Activated CD8-positive, alpha-beta memory T cell treated with anti-CD3 and anti-CD28 coated beads, Interleukin-2, amount 50 U/mL, for 24 hours (primary cell): ENCODE data around the gene PFAS.
"Not testable (repeated sequence)": the region's sequence is repeated elsewhere in the genome, so short reads cannot be mapped to it uniquely, and the experiment has no call there.

Experiments
- DNase-seq: peaks from one replicate; pipeline ENCODE4 v3.0.0-alpha.2; 2020; ENCODE audit errors: extremely low read depth

The PFAS gene, protein sequence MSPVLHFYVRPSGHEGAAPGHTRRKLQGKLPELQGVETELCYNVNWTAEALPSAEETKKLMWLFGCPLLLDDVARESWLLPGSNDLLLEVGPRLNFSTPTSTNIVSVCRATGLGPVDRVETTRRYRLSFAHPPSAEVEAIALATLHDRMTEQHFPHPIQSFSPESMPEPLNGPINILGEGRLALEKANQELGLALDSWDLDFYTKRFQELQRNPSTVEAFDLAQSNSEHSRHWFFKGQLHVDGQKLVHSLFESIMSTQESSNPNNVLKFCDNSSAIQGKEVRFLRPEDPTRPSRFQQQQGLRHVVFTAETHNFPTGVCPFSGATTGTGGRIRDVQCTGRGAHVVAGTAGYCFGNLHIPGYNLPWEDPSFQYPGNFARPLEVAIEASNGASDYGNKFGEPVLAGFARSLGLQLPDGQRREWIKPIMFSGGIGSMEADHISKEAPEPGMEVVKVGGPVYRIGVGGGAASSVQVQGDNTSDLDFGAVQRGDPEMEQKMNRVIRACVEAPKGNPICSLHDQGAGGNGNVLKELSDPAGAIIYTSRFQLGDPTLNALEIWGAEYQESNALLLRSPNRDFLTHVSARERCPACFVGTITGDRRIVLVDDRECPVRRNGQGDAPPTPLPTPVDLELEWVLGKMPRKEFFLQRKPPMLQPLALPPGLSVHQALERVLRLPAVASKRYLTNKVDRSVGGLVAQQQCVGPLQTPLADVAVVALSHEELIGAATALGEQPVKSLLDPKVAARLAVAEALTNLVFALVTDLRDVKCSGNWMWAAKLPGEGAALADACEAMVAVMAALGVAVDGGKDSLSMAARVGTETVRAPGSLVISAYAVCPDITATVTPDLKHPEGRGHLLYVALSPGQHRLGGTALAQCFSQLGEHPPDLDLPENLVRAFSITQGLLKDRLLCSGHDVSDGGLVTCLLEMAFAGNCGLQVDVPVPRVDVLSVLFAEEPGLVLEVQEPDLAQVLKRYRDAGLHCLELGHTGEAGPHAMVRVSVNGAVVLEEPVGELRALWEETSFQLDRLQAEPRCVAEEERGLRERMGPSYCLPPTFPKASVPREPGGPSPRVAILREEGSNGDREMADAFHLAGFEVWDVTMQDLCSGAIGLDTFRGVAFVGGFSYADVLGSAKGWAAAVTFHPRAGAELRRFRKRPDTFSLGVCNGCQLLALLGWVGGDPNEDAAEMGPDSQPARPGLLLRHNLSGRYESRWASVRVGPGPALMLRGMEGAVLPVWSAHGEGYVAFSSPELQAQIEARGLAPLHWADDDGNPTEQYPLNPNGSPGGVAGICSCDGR (N-terminal part only)

DNA sequence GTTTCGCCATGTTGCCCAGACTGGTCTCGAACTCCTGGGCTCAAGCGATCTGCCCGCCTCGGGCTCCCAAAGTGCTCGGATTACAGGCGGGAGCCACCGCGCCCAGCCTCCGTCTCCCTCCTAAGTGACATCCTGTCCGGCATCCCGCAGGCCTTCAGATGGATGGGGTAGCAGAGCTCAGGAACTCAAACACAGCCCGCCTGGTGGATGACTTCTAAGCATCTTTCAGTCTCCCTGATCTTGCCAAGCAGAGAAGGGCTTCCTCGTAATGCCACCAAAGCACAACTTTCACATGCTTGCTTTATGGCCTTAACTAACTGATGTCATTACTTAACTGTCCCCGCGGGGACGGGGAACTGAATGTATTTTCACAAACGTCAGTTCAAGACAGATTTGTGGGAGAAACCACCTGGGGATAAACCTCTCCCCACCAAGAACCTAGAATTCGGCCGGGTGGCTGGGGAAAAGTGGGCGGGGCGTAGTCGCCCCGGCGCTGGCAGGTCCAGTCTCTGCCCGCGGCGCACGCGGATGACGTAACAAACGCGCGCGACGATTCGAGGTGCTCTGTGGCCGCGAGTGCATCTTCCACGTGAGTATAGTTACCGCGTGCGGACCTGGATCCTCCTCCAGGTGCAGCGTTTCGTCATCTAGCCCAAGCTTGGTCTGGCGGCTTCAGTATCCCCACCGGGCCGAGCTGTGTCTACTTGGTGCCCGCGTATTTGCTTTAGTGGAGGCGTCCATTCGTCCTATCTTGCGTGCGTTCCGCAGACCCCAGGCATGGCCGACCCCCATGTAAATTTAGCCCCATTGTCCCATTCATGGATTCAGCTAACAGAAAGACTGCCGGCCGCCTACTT lies at the start of gene PFAS:
TSS of gene PFAS (plus strand) at position 539 of the 857 bp plus-strand sequence. CDS start 4,649 bp downstream, outside the sequence.
- peak; percentile 87 for DNase-seq

DNA sequence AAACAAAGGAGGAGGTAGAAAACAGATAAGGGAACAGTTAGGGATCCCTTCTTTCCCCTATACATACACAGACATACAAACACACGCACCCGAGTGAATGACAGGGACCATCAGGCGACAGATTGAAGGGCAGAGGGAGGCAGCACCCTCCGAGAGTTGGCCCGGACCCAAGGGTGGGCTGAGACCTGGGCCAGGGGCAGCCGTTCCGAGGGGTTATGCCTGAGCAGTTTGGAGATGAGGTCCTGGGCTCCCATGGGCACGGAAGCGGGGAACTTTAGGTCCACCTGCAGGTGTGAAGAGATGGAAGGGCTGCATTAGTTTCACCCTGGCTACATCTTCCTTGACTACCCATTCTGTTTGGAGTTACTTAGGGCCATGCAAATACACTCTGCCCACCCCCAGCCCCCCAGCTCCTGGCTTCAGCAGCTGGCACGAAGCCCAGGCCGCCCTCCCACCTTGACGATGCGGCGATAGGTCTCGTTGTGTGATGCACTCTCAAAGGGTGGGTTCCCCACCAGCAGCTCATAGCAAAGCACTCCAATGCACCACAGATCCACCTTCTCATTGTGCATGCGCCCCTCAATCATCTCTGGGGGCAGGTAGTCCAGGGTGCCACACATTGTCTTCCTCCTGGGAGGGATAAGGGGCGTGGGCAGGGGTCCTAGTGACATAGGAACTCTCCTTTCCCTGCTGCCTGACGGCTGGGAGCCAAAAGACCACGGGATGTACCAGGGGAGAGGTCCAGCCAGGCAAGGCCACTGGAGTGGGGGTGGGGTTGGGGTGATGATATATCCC lies 44.1 kb upstream of the PFAS start:
- DNase-seq, result no peak

DNA sequence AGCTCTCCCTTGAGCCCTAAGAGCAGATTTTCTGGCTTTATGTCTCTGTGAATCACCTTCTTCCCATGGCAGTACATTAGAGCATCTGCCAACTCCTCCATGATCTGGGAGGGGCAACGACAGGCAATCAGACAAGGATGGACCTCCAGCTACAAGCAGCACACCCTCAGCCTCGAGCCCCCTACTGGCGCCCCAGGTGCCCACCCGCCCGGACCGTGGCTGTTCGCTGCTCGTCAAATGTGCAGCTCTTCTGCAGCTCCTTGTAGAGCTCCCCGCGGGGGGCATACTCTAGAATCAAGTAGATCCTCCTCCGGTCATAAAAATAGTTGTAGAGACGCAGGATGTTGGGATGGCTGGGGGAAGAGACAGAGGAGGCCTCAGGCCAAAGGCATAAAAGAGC lies 42.6 kb upstream of the PFAS start:
- DNase-seq, result no peak

DNA sequence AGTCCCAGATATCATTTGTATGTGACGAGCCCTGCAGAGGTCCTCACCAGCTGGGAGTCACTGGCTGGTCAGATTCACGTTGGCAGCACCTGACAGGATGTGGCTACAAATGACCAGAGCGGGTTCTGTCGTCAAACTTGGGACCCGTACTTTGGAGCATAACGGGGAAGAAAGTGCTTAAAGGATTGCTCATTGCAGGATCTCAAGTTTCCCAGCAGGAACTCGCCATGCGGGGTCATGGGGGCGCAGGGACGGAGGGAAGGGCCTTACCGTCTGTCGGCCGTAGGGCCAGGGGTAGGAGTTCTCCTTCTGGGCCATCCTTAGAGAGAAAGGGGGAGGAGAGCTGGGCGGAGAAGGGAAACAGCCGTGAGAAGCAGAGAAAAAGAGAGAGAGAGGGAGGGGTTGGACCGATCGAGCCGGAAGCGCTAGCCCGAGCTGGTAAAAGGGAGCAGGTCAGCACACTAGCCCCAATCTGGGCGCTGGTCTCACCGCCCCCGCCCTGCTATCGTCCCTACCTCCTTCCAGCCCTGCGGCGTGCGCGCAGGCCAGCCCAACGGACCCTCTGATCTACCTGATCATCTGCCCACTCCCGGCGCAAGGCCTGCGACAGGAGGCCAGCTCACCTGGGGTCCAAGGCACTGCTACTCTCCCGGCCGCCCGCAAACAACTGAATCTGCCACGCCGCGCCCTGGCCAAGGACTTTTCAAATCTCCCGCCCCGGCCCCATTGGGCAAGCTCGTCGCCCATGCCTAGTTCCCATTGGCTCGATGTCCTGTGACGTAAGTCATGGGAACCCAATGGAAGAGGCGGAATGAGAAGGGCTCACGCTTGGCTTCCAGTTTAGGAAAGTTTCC lies 39.0 kb upstream of the PFAS start, which contains the start of gene AURKB:
TSS of gene AURKB (minus strand) at position 669 of the 854 bp plus-strand sequence. CDS start at position 318, 351 bp downstream.
- peak; percentile 83 for DNase-seq

DNA sequence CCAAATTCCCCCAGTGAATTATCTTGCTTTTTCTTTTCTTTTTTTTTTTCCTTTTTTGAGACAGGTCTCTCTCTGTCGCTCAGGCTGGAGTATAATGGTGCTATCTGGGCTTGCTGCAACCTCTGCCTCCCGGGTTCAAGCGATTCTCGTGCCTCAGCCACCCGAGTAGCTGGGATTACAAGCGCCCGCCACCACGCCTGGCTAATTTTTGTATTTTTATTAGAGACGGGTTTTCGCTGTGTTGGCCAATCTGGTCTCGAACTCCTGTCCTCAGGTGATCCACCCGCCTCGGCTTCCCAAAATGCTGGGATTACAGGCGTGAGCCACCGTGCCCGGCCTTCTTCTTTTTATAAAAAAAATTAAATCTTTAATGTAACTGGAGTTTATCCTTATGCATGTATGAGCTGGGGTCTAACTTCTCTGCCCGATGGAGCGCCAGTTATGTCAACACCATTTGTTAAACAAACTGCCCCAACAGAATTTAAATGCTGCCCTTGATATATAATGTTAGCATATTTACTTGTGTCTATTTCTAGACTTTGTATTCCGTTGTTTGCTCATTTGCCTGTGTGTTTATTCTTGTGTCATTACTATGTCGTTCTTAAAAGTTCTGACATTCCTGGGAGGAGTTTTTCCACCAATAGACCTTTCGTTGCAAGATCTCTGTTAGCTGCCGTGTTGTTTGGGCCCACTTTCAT lies 38.2 kb upstream of the PFAS start:
- no peak for DNase-seq

DNA sequence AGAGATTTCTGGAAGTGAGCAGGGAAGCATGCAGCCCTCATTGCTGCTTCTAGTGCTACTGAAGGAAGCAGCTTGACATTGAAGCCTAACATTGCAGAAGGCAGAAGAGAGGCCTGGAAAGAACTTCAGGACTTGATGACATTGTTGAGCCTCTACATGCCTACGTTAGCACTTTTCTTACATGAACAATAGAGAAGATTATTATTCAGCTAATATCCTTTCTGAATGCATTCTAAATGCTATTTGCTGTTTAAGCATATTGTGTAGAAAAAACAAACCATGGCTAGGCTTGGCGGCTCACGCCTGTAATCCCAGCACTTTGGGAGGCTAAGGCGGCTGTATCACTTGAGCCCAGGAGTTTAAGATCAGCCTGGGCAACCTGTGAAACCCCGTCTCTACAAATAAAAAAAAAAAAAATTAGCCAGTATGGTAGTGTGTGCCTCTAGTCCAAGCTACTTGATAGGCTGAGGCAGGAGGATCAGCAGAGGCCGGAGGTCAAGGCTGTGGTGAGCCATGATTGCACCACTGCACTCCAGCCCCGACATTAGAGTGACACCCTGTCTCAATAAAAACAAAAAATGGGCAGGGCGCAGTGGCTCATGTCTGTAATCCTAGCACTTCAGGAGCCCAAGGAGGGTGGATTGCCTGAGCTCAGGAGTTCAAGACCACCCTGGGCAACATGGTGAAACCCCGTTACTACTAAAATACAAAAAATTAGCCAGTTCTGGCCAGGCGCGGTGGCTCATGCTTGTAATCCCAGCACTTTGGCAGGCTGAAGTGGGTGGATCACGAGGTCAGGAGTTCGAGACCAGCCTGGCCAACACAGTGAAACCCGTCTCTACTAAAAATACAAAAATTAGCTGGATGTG lies 36.5 kb upstream of the PFAS start:
- DNase-seq, result no peak

DNA sequence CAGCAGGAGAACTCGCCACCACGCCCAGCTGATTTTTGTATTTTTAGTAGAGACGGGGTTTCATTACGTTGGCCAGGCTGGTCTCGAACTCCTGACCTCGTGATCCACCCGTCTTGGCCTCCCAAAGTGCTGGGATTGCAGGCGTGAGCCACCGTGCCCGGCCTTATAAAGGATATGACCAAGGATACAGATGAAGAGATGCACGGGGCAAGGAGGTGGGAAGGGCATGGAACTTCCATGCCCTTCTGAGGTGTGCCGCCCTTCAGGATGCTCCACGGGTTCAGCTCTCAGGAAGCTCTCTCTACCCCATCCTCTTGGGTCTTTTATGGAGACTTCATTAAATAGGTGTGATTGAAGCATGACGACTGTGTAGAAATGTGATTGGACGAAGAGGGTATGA lies 35.1 kb upstream of the PFAS start:
- not testable (repeated sequence) for DNase-seq

DNA sequence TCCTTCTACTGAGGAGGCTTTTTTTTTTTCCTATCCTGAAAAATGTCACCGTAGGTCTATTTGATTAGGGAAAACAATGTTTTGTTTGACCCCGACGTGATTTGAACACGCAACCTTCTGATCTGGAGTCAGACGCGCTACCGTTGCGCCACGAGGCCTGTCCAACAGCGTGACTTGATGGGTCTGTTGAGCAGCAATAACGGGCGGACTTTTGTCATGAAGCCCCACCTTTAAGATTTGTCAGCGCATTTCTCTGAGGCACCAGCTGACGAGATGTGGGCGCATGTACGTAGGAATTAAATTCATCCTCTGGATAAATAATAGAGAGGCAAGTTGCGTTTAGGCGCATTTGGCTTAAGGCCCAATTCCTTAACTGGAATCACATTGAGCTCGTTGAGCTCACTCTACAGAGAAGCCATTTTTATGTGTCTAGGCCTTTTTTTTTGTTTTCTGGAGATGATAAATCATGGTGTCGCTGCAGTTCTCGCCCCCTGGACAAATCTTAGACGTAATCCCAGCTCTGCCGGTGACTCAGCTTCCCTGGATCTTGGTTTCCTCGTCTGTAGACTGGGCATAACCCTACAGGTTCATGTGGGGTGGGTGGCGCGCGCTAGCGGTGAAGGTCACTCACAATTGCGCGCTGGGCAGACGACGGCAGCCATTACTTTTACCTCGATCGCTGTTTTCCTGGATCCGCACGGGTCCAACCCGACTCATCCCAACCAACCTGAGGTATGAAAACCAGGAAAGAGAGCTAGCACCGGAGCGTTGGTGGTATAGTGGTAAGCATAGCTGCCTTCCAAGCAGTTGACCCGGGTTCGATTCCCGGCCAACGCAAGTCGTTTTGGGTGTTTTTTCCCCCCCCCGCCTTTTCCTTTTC lies 28.1 kb upstream of the PFAS start:
- DNase-seq, result peak; percentile 92

DNA sequence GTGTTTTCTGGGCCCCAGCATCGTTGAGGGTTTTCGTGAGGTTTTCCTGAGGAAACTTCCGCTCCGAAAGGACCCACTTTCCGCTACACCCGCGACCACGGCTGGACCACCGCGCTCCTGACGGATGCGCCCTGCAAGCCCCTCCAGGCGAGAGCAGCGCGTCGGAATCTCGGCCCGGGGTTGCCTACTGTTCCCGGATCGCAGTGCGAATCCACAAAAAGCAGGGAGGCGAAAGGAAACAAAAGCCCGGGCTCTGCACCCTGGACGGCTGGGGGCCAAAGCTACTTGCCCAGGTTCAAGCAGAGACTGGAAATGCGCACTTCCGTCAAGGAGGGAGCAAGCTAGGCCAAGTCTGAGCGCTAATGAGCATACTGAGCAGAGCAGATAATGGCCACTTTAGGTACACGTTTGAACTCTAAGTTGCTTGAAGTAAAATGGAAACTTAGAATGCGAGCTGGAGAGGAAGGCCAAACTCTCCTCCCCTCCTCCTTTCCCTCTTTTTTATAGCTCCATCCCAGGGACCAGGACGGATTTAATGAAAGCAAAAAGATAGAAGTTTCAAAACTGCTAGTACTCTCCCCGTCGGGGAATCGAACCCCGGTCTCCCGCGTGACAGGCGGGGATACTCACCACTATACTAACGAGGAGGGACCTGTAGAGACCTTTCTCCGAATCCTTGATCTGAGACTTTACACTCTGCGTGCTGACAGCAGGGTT lies 27.3 kb upstream of the PFAS start:
- peak; percentile 81 for DNase-seq

DNA sequence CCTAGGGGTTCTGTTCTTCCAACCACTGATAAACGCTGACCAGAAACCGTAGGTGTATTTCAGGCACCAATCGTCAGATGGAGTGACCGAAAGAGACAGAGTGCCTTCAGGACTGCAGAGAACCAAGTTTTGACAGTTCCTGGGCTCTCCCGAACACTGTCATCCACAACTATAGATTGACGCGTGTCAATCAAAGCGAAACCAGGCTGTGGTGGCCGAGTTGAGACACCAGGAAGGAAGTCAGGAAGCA lies 26.8 kb upstream of the PFAS start:
- no peak for DNase-seq

DNA sequence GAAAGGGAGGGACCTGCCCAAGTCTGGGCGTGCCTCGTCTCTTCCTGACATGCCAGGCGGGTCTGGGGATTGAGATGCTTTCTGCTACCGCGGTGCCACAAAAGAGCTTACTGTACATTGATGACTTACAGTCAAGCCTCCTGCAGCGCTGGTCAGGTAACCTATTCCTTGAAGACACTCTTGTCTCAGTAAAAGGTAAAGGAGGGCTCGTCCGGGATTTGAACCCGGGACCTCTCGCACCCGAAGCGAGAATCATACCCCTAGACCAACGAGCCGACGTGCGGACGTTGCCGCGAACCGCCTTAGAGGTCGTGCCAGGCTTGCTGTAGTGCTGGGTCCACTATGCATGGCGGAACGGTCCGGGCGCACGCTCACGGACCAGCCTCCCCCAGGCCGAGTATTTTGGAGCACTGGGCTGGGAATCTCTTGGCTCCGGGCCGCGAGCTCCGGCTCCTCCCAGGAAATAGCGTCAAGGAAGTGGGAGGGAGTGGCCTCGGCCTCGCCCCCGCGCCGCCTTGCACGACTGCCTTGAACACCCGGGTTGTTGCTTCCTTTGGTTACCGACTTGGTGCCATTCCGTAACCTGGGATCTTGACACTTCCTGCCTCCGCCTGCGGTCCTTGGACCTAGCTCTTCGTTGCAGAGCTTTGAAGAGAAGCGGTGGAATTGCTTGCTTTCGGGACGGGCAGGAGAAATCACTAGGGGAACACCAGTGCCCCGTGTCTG lies 26.3 kb upstream of the PFAS start:
- peak; percentile 78 for DNase-seq

DNA sequence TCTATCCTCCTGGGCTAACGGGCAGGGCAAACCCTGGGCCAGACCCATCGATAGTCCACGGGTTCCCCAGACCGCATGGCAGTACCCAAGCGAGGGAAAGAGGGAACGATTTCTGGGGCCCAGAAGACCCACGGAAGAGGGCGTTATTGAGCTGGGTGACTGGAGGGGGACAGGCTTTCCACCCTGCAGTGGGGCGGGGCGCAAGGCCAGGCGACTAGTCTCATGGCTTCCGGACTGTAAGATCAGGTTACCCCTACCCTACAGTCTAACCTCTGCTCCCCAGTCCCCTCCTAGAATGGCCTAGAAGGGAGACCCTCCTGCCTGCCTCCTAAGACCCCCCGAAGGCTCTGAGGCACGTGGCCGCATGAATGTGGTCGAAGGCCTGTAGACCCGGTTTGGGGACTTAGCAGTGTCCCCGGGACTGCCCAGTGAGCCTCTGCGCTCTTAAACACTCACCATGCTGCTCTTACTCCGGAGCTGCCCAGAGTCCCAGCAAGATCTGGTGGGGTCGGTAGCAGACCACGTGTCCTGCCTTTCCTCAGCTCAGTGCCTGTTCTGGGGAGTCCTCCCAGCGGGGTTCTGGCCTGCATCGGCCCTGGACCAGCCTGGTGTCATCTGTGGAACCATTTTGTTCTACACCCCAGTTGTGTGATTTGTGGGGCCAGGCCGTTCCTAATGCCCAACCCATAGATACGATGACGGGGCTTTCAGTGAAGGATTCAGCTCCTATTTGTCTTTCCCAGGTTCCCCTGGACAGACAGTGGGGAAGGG lies 25.5 kb upstream of the PFAS start:
- peak; percentile 24 for DNase-seq

DNA sequence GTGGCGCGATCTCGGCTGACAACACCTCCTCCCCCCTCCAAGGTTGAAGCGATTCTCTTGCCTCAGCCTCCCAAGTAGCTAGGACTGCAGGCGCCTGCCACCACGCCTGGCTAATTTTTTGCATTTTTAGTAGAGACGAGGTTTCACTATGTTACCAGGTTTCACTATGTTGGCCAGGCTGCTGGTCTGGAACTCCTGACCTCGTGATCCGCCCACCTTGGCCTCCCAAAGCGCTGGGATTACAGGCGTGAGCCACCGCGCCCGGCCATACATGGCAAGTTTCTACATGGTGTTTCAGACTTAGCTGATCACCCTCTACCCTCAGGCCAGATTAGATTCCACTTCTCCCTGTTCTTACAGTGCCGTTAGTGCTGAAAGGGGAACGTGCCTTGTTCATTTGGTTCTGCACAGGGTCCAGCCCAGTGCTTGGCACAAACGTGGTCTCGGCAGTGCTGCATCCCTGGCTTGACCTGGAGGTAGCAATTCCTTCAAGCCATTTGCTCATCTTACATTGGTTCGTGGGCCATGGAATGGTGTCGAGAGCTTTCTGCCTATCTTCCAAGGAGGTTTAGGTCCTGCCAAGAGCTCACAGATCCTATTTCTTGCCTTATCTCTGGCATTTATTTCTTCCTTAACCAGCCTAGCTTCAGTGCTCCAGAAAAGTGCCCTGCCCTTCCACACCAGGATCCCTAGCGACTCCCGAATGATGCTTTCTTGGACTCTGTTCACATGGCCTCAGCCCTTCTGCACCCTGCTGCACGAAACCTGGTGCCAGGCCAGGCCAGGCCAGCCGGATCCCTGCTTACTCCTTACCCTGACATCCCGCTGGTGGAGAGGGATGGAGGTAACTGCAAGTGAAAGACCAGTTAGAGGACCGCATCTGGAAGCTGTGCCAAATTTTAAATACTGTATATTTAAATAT lies 23.9 kb upstream of the PFAS start:
- no peak for DNase-seq
